Measurements from ENCODE around the gene ZNF654. TPM values are rescaled to one million over a fixed set of nuclear protein-coding genes. Genes with fewer than 3 reads are reported as not detected.
A peak's percentile ranks its signal among the peaks of the same experiment; 100 is the strongest.

The ZNF654 gene
- polyA plus RNA-seq, 1 of the 3 experiments (the other 2 are of a cell fraction) = 1.6 TPM

- TF ChIP-seq MAX (IDR thresholded peaks at IDR 0.05; ENCODE audit: low read depth) = no peak
- no peak for TF ChIP-seq NRF1 (IDR thresholded peaks at IDR 0.05; ENCODE audit: low read depth, low read length)
- no peak for TF ChIP-seq EZH2phosphoT487 (IDR thresholded peaks at IDR 0.05; ENCODE audit: borderline replicate concordance, low read depth)
- TF ChIP-seq POLR2AphosphoS5 (IDR thresholded peaks at IDR 0.05; ENCODE audit: low read depth, low read length) = no peak
- TF ChIP-seq ZBTB33 (IDR thresholded peaks at IDR 0.05; ENCODE audit: borderline replicate concordance, low read depth) = no peak
- TF ChIP-seq EP300 (IDR thresholded peaks at IDR 0.05; ENCODE audit: borderline replicate concordance in 1 of 2, low read depth in 1 of 2, low read length in 1 of 2) = no peak
- TF ChIP-seq, protein P1, sequence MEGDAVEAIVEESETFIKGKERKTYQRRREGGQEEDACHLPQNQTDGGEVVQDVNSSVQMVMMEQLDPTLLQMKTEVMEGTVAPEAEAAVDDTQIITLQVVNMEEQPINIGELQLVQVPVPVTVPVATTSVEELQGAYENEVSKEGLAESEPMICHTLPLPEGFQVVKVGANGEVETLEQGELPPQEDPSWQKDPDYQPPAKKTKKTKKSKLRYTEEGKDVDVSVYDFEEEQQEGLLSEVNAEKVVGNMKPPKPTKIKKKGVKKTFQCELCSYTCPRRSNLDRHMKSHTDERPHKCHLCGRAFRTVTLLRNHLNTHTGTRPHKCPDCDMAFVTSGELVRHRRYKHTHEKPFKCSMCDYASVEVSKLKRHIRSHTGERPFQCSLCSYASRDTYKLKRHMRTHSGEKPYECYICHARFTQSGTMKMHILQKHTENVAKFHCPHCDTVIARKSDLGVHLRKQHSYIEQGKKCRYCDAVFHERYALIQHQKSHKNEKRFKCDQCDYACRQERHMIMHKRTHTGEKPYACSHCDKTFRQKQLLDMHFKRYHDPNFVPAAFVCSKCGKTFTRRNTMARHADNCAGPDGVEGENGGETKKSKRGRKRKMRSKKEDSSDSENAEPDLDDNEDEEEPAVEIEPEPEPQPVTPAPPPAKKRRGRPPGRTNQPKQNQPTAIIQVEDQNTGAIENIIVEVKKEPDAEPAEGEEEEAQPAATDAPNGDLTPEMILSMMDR (IDR thresholded peaks at IDR 0.05) = peak; percentile 38
- TF ChIP-seq TAF1 (IDR thresholded peaks at IDR 0.05; ENCODE audit: borderline replicate concordance, low read depth, low read length) = no peak
- peak; percentile 16; the same call in 1 of the 2 replicates for TF ChIP-seq SMC3 (IDR thresholded peaks at IDR 0.05; ENCODE audit: low read depth, low read length)
- no peak for TF ChIP-seq ELF1 (IDR thresholded peaks at IDR 0.05)
- no peak for TF ChIP-seq RFX5 (IDR thresholded peaks at IDR 0.05; ENCODE audit: low read length)
- no peak for TF ChIP-seq GABPA (IDR thresholded peaks at IDR 0.05; ENCODE audit: low read depth)
- no peak for TF ChIP-seq NFIC (IDR thresholded peaks at IDR 0.05; ENCODE audit: borderline replicate concordance)
- peak; percentile 7; the same call in 1 of the 2 replicates for TF ChIP-seq YY1 (IDR thresholded peaks at IDR 0.05; ENCODE audit: low read depth)
- no peak for TF ChIP-seq PBX3 (IDR thresholded peaks at IDR 0.05)
- no peak for TF ChIP-seq USF2 (IDR thresholded peaks at IDR 0.05; ENCODE audit: borderline replicate concordance, low read depth, low read length)
- TF ChIP-seq MXI1 (IDR thresholded peaks at IDR 0.05; ENCODE audit: low read depth, low read length) = 0 out of 2 replicates have a peak, but pooled peaks have one; percentile 2
- no peak for TF ChIP-seq GATA2 (CRISPR knock-in tag; IDR thresholded peaks at IDR 0.05)
Measured at GRCh38 chr3:88057630-88058305, 1.3 kb upstream of the ZNF654 start (continued).

All from SK-N-SH (cell line).